NCI-H1930 (cell line): Measurements from ENCODE around the gene ALK.
"Not testable (repeated sequence)": the region's sequence is repeated elsewhere in the genome, so short reads cannot be mapped to it uniquely, and the experiment has no call there.

Source experiments
- DNase-seq, 2 experiments: peaks; one replicate each; lab custom pipeline; 2025; lab: John Stamatoyannopoulos, UW

Gene ALK

GRCh38 chr2:29839306-29839705 lies 82.1 kb downstream of the ALK start:
- DNase-seq, result no peak

DNA sequence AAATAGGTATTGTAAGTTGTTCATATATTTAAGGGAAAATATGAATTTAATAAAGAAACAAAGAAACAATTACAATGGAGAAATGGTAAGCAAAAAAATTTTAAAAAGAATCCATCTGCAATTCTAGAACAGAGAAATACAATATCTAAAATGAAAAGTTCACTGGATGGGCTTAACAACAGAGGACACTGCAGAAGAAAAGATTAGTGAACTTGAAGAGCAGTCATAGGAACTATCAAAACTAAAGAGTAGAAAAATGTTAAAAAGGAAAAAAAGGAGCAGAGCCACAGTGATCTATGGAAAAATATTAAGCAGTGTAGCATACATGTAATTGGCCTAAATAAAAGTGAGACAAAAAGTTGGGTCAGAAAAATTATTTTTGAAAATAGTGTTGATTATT lies 83.5 kb downstream of the ALK start:
- no peak for DNase-seq

GRCh38 chr2:29834624-29835023 lies 86.8 kb downstream of the ALK start:
- DNase-seq, result no peak

- DNase-seq, result no peak
Observed at GRCh38 chr2:29834036-29834540, 87.3 kb downstream of the ALK start.

- DNase-seq, result no peak
Observed at GRCh38 chr2:29831560-29831959, 89.8 kb downstream of the ALK start.

GRCh38 chr2:29829841-29830240 lies 91.5 kb downstream of the ALK start:
- DNase-seq, result no peak

DNA sequence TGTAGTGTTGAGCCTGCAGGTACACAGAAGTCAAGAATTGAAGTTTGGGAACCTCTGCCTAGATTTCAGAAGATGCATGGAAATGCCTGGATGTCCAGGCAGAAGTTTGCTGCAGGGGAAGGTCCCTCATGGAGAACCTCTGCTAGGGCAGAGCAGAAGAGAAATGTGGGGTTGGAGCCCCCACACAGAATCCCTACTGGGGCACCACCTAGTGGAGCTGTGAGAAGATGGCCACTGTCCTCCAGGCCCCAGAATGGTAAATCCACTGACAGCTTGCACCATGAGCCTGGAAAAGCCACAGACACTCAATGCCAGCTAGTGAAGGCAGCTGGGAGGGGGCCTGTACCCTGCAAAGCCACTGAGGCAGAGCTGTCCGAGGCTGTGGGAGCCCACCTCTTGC lies 97.2 kb downstream of the ALK start:
- not testable (repeated sequence) for DNase-seq

DNA sequence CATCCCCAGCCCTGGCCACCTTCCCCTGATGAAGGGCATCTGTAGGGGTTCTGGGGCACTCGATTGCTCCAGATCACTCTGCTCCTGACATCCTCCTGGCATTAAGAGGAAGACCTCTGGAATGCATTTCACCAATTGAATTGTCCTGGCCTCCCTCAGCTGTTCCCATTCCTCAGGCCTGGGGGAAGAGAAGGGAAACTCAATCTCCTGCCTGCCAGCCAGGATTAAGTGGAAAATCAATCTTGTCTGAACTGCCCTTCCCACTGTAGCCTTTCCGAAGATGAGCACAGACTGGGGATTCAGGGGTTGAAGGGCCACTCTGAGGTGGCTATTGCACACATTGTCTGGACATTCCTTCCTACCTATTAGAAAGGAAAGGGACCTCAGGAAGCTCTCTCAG lies 99.8 kb downstream of the ALK start:
- no peak for DNase-seq

- DNase-seq, result no peak
Observed at GRCh38 chr2:29819570-29819969, 101.8 kb downstream of the ALK start.

- DNase-seq, result no peak
Observed at GRCh38 chr2:29817801-29818680, 103.3 kb downstream of the ALK start.

GRCh38 chr2:29817299-29817698 lies 104.1 kb downstream of the ALK start:
- no peak for DNase-seq

DNA sequence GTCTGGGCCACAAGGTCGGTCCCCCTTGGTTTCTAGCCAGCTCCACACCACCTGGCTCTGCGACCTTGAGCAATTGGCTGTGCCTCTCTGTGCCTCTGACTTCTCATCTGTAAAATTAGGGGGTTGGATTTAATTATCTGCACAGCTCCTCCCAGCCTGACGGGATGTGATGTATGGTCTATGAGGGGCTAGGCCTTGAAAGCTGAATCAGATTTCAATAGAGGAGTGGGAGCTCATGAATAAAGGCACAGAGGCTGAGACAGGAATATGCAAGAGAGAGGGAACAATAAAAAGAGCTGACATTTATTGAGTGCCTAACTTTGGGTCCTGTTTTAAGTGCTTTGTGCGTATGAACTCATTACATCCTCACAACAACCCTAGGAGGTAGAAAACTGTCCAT lies 104.7 kb downstream of the ALK start:
- no peak for DNase-seq

DNA sequence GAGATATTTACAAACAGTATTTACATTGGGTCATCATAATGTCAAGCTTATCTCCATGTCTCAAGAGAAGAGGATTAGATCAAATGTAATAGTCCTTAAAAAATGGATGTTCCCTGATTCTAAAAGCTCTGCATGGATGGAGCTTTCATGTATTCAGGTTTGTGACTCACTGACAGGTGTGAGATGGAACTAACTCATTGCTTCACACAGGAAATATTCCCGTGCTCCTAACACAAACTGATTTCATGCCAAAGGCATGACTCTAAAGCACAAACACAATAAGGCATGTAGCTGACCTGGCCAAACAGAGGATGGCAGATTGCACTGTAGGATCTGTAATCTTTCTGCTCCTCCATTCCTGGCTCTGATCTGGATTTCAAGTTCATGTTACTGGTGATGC lies 110.0 kb downstream of the ALK start:
- DNase-seq, result no peak

DNA sequence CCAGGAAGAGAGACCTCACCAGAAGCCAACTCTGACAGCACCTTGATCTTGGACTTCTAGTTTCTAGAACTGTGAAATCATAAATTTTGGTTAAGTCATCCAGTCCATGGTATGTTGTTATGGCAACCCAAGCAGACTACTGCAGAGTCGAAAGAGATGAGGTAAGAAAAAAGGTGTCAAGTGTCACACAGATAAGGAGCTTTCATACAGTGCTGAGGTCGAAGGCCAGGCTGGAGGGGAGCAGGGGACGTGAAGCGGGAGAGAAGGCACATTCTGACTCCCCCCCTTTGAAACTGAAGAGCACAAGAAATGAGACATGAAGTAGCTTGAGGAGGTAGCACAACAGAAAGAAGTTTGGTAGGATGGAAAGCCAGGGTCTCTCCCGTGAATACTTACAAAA lies 110.4 kb downstream of the ALK start:
- DNase-seq, result no peak

- DNase-seq, result no peak
Observed at GRCh38 chr2:29808321-29808720, 113.1 kb downstream of the ALK start.

DNA sequence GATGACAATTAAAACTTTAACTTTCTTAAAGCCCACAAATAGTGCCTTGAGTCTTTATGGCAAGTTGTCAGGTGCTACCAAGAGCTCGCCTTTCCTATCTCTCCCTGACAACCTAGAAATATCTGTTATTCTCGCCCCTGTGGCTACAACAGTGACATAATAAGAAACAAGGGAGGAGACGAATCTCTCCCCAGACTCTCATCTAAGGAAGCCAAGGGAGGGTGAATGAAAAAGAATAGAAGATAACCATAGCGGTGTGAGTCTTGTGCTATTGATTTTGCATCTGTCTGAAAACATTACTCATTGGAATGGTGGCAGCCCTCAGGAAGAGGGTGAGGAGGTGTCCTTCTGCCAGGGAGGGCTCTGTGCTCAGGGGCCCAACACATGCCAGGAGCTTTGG lies 114.3 kb downstream of the ALK start:
- no peak for DNase-seq

DNA sequence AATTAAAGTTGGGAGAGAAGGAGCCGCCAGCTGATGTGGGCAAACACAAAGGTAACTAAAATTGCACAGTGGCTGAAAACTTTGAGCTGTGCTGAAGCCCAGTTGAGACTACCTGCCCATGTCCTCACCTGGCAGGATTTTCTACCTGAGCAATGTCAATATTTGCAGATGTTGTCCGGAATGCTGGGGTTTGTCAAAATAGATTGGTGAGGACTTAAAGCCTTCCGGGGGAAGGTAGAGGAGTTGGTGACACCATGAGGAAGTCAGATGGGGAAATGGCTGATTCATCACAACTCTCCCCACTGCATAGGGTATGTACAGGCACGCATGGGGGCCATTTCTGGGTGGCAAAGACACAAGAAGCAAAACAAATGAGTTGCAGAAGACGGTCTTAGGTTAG lies 114.9 kb downstream of the ALK start:
- DNase-seq, result no peak

DNA sequence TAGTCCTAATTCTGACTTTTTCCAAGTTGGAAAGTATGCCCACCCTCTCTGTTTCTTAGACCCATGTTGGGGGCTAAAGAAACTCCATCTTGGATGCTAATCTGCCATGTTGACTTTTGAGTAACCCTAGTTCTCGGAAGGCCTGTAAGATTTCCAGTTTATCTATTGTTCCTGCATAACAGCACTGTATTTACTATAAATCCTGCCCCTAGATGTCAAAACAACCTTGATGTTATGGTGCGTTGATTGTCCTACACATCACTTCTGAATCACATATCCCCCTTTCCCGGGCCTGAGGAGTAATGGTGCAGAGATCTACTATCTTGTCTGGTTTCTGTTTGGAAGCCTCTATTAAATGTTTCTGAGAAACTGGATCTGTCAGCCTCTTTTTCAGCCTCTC lies 116.7 kb downstream of the ALK start:
- DNase-seq, result no peak

- DNase-seq, result no peak
Observed at GRCh38 chr2:29803537-29803936, 117.8 kb downstream of the ALK start.

DNA sequence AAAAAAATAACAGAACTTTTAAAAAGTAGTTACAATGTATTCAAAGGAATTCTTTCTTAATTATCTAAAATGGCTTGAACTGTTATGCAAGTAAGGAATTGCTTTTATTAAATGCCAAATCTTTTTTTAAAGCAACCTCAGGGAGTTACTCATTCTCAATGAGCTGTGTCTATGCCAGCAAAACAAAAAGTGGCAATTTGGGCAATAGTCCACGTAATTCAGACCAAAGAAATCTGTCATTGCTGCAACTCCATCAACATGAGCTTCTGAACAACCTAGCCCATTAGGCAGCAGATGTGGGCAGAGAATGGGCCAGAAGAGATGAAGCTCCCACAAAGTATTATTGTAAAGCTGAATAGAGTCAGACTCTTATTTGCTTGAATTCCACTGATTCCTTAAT lies 118.4 kb downstream of the ALK start:
- DNase-seq, result no peak

- DNase-seq, result no peak
Observed at GRCh38 chr2:29799628-29800027, 121.8 kb downstream of the ALK start.

- DNase-seq, result no peak
Observed at GRCh38 chr2:29797916-29798315, 123.5 kb downstream of the ALK start.

DNA sequence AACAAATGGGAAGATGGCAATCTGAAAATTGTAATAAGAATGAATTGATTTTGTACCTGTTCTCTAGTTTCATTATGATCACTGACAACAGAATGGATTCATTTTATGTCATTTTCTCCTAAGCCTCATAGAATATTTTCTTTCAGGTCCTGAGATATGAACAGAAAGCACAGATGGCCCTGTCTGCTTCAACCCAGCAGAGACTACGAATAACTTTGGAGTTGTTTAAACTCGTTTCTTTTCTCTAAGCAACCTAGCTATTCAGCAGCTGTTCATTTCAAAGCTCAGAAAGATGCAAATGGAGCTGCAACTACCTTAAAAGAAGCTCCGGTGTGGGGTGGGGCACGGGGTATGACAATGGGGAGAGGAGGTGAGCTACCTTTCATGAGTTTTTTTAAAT lies 124.9 kb downstream of the ALK start:
- DNase-seq, result no peak

GRCh38 chr2:29789911-29790485 lies 131.4 kb downstream of the ALK start:
- no peak for DNase-seq
